HG03175 (cell line): ENCODE results near the gene F8A1.
"Not testable (repeated sequence)": the region's sequence is repeated elsewhere in the genome, so short reads cannot be mapped to it uniquely, and the experiment has no call there.

ENCODE experiments used
- ATAC-seq: cut with Tn5 transposase; IDR thresholded peaks from one replicate; pipeline ENCODE4 v1.9.1; 2021; ENCODE audit warnings: mild to moderate bottlenecking, moderate library complexity; ENCODE audit not compliant: unreplicated experiment

The F8A1 gene

DNA sequence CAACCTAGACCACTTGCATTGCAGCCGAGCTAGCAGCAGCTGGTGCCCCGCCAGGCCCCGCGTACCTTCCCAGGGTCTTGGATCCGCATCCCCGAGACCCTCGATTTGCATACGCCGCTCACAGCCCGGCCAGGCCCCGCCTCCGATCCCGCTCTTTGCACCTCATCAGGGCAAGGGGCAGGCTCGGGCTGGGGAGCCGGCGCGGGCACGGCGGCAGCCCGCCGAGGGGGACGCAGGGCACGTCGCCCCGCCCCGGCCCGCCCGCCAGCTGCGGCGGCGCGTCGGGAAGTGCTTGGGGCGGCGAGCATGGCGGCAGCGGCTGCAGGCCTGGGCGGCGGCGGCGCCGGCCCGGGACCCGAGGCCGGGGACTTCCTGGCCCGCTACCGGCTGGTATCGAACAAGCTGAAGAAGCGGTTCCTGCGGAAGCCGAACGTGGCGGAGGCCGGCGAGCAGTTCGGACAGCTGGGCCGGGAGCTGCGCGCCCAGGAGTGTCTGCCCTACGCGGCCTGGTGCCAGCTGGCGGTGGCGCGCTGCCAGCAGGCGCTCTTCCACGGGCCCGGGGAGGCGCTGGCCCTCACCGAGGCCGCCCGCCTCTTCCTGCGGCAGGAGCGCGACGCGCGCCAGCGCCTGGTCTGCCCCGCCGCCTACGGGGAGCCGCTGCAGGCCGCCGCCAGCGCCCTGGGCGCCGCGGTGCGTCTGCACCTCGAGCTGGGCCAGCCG is at the start of gene F8A1:
F8A1 (plus strand) TSS at position 287 of the 720 bp plus-strand sequence; CDS start at position 307, 20 bp downstream.
- peak; percentile 80 for ATAC-seq

DNA sequence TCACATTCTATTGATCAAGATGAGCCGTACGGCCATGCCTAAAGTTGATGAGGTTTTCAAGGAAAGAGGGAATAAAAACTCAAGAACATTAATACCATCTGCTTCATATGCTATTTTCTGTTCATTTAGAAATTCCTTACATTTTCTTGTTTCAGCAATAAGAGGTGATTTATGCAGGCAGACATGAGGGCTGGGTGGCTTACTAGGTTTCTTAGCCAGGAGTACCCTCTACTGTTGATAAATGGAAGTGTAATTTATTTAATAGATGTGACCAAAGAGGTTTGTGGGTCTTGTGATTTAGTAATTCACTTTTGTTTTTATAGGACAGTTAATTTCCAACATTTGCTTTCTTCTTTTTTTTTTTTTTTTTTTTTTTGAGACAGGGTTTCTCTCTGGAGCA is 45.3 kb upstream of the F8A1 start:
- no peak for ATAC-seq

DNA sequence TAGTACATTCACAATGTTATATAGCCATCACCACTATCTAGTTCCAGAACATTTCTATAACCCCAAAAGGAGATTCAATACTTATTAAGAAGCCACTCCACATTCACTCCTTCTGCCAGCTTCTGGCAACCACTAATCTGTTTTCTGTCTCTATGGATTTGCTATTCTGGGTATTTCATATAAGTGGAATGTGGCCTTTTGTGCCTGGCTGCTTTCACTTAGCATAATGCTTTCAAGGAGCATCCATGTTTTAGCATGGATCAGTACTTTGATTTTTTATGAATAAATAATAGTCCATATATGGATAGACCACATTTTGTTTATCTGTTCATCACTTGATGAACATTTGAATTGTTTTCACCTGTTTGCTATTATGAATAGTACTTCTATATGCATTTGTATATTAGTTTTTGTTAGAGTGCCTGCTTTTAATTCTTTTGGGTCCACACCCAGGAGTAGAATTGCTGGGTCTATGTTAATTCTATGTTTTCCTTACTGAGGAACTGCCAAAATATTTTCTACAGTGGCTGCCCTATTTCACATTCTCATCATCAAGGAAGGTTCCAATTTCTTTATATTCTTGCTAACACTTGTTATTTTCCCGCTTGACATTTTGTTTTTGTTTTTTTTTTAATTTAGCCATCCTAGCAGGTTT is 35.1 kb upstream of the F8A1 start:
- ATAC-seq: no peak

DNA sequence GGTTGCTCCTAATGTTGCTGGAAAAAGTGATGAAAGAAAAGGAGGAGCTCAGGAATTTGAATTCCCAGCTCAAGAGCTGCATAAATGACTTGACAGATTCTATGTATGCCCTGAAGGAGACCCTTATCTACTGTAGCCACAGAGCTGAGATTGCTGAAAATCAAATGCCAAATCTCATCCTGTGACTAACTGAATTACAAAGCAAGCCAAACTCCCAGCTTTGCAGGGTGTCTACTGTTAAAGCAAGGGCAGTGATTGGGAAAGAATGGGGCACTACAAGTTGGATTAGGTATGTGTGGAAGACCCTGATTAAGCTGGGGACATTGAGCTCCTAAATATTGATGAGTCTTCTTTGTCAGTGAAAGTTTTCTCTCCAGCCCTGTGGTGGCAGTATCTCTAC is 30.9 kb upstream of the F8A1 start:
- ATAC-seq: no peak

DNA sequence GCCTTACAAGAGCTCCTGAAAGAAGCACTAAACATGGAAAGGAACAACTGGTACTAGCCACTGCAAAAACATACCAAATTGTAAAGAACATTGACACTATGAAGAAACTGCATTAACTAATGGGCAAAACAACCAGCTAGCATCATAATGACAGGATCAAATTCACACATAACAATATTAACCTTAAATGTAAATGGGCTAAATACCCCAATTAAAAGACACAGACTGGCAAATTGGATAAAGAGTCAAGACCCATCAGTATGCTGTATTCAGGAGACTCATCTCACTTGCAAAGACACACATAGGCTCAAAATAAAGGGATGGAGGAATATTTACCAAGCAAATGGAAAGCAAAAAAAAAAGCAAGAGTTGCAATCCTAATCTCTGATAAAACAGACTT is 17.6 kb upstream of the F8A1 start:
- not testable (repeated sequence) for ATAC-seq

DNA sequence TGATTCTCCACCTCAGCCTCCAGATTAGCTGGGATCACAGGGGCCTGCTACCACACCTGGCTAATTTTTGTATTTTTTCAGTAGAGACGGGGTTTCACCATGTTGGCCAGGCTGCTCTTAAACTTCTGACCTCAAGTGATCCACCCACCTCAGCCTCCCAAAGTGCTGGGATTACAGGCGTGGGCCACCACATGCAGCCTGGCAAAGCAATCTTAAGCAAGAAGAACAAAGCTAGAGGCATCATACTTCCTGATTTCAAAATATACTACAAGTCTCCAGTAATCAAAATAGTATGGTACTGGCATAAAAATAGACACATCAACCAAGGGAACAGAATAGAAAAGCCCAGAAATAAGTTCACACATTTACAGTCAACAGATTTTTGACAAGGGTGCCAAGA is 12.8 kb upstream of the F8A1 start:
- ATAC-seq: no peak

DNA sequence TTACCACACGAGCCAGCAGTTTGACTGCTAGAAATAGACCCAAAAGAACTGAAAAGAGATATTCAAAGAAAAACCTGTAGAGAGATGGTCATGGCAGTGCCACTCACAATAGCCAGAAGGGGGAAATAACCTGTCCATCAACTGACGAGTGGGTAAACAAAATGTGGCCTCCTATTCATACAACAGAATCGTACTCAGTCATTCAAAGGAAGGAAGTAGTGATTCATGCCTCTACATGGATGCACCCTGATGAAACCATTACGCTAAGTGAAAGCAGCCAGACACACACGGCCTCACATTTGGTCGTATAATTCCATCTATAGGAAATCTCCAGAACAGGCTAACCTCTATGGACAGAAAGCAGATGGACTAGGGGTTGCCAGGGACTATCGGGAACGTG is 2.1 kb upstream of the F8A1 start:
- ATAC-seq: not testable (repeated sequence)

DNA sequence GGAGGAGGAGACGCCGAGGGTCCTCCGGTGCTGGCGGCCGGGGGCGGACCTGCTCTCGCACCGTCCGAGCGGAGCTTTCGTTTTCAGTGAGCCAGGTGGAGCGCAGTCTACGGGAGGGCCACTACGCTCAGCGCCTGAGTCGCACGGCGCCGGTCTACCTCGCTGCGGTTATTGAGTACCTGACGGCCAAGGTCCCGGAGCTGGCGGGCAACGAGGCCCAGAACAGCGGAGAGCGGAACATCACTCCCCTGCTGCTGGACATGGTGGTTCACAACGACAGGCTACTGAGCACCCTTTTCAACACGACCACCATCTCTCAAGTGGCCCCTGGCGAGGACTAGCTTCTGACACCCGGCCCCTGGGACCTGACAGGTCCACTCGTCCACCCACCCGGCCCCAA is 1.1 kb upstream of the F8A1 start:
- ATAC-seq: not testable (repeated sequence)

DNA sequence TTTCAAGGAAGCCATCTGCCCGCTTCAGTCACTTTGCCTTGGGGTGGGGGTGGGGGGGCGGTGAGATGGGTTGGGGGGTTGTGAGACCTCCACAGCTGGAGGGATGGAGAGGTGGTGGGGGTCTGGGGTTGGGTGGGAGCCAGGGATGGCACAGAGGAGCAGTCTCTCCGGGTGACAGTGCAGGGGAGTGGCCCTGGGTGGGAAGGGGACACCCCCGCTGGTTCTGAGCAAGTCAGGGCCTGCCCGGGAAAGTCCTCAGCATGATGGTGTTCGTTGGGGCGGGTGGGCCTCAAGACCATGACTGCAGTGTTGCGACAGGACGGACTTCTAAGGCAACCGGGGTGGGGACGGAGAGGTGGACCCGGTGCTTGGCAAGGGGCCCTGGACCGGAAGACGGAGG is 606 bp upstream of the F8A1 start:
- peak; percentile 3 for ATAC-seq

DNA sequence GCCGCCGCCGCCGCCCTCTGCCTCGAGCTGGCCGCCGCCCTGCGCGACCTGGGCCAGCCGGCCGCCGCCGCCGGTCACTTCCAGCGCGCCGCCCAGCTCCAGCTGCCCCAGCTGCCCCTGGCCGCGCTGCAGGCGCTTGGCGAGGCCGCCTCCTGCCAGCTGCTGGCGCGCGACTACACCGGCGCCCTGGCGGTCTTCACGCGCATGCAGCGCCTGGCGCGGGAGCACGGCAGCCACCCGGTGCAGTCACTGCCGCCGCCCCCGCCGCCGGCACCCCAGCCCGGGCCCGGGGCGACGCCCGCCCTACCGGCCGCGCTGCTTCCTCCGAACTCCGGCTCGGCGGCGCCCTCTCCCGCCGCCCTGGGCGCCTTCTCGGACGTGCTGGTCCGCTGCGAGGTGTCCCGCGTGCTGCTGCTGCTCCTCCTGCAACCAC is 650 bp downstream of the F8A1 start:
- peak; percentile 45 for ATAC-seq

DNA sequence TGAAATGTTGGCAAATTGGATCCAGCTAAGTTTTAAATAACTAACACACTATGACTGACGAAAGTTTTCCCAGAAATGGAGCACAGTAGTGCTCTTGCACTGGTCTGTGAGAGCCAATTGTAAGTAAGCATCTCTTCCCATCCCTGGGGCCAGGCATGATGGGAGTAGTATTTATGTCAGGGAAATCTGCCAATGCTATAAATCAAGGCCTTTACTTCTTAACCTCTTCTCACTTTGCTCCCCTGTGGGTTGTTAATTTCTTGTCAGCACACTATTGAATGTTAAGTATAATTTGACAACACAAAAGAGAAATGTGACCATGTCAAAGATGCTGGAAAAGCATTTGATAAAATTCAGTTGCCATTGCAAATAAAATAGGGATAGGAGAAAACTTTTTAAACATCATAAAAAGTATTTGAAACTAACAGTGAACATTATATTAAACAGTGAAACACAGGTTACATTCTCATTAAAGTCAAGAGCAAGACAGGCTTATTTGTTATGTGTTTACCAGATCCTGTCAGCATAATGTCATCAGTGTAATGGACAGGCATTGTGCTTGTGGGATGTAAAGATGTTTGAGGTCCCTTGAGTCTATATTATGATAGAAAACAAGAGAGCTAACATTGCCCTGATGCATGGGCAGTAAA is 5.0 kb downstream of the F8A1 start:
- ATAC-seq: no peak

DNA sequence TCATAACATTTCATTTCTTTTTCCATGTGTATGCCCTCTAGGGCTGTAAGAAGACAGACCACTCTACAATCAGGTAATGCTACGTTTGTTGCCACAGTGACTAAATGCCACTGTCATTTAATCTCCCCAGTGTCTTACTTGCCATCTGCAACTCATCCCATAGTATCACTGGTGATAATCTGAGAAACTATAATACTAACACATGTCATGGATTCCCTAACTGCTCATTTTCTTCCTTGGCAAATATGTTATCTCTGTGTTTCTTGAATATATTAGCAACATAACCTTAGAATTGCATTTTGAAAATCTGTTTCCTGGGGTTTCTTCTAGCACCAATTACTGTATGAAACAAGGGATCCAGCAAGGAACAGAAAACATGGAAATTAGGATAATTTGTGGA is 6.1 kb downstream of the F8A1 start:
- no peak for ATAC-seq

DNA sequence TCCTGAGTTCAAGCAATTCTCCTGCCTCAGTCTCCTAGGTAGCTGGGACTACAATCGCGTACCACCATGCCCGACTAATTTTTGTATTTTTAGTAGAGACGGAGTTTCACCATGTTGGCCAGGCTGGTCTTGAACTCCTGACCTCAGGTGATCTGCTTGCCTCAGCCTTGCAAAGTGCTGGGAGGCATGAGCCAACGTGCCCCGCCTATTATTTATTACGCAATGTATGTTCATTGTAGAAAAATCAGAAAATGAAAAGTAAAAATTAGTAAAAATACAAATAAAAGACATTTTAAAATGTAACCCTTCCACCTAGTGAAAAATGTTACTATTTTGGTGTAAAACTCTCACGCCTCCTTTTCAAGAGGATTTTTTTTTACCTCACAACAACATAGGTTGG is 14.2 kb downstream of the F8A1 start:
- ATAC-seq: no peak

DNA sequence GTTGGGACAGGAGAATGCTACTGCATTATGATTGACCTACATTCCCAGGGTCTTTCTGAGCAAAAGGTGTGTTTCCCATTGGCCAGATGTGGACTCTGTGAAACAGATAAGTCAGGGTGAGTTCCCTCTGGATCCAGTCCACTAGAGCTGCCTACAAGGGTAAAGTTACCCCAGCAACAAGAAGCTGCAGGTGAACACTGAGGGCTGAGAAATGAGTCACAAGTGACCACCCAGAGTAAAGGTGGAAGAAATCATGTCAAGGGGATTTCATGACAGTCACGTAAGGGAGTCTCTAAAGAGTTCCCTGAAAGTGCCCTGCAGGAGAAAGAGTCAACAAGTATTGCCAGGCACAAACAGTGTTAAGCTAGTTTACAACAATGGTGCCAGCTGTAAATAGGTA is 16.3 kb downstream of the F8A1 start:
- ATAC-seq: no peak

DNA sequence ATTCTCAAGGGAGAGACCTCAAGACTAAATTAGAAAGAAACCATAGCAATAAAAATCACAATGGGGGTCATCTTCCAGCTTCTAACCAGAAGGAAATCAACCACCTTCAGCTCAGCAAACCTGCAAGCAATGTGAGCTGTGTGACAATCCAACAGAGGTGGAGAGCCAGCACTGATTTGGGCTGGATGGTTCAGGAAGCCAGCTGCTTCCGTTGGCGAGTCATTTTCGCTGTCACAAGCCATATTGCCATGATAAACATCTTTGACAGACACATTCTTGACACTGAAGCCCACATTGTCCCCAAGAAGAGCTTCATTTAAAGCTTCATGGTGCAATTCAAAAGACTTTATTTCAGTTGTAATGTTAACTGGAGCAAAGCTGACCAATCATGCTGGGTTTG is 22.7 kb downstream of the F8A1 start:
- ATAC-seq: no peak

DNA sequence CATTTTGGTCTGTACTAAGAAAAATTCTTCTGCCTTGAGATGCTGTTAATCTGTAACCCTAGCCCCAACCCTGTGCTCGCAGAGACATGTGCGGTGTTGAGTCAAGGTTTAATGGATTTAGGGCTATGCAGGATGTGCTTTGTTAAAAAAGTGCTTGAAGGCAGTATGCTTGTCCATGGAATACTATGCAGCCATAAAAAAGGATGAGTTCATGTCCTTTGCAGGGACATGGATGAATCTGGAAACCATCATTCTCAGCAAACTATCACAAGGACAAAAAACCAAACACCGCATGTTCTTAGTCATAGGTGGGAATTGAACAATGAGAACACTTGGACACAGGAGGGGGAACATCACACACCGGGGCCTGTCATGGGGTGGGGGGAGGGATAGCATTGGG is 23.9 kb downstream of the F8A1 start:
- ATAC-seq: not testable (repeated sequence)

DNA sequence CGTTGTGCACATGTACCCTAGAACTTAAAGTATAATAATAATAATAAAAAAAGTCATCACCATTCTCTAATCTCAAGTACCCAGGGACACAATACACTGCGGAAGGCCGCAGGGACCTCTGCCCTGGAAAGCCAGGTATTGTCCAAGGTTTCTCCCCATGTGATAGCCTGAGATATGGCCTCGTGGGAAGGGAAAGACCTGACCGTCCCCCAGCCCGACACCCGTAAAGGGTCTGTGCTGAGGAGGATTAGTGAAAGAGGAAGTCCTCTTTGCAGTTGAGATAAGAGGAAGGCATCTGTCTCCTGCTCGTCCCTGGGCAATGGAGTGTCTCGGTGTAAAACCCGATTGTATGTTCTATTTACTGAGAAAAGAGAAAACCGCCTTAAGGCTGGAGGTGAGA is 24.4 kb downstream of the F8A1 start:
- ATAC-seq: not testable (repeated sequence)

DNA sequence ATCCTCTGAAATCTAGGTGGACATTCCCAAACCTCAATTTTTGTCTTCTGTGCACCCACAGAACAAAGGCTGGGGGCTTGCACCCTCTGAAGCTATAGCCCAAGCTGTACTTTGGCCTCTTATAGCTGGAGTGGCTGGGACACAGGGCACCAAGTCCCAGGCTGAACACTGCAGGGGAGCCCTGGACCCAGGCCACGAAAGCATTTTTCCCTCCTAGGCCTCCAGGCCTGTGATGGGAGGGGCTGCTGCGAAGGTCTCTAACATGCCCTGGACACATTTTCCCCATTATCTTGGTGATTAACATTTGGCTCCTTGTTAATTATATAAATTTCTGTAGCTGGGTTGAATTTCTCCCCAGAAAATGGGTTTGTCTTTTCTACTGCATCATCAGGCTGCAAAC is 27.9 kb downstream of the F8A1 start:
- ATAC-seq: no peak

DNA sequence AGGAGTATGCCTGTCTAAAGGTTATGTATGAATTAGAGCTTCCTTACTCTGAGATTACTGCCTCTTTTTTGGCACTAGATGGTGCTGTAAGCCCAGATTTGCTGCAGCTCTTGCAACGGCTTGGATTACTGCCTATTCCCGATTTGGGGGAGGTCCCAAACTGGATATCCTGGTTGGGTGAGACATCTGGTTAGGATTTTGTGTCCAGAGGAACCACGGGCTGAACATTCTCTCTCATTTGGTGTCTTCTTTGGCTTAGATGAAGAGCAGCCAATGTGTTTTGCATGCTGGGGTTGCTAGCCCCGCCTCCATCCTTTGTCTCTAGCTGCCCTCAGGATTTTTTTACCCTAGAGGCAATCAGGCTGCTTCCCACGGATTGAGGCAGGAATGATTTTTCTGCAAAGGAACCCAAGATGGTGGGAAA is 31.9 kb downstream of the F8A1 start:
- ATAC-seq: no peak

DNA sequence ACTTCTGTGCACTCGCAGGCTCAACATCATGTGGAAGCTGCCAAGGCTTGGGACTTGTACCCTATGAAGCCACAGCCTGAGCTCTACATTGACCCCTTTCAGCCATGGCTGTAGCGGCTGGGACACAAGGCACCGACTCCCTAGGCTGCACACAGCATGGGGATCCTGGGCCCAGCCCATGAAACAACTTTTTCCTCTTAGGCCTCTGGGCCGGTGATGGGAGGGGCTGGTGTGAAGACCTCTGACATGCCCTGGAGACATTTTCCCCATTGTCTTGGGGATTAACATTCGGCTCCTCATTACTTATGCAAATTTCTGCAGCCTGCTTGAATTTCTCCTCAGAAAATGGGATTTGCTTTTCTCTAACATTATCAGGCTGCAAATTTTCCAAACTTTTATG is 38.6 kb downstream of the F8A1 start:
- not testable (repeated sequence) for ATAC-seq
